NCI-H82 treated with DMSO at 0.1 percent for 48 hours (cell line): ENCODE results near the gene NT5C1B.

ENCODE experiments used
- DNase-seq: peaks from one replicate; lab custom pipeline; 2025; ENCODE audit not compliant: unreplicated experiment; lab: John Stamatoyannopoulos, UW

Gene NT5C1B

GRCh38 chr2:18551623-18552022, 37.7 kb downstream of the NT5C1B start:
- no peak for DNase-seq

DNA sequence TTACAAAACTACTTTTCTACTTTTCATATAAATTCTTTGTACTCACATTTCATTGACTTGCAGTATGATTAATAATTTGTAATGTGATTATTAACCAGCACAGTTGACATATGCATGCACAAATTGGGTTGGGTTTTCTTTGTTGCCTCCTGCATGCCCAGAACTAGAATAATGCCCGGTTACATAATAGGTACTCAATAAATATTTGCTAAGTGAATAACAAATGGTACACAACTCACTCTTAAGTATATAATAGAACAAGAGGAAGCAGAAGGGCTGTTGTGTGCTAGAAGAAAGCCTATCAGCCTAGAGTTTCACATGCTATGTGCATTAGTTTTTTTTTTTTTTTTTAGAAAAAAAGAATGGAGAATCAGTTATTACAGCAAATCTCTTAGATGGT, 38.2 kb downstream of the NT5C1B start:
- DNase-seq: no peak

- DNase-seq: no peak
These were observed 38.9 kb downstream of the NT5C1B start for GRCh38 chr2:18550433-18550832.

GRCh38 chr2:18549083-18549482, 40.3 kb downstream of the NT5C1B start:
- DNase-seq: no peak

DNA sequence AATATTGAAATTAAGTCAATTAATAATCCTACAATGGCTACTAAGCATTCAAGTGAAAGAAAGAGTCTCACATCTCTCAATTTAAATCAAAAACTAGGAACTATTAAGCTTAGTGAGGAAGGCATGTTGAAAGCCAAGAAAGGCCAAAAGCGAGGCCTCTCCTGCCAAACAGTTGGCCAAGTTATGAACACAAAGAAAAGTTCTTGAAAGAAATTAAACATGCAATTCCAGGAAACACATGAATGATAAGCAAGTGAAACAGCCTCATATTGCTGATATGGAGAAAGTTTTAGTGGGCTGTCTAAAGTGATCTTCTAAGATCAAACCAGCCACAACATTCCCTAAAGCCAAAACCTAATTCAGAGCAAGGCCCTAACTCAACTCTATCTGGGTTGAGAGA, 40.7 kb downstream of the NT5C1B start:
- DNase-seq: no peak

- peak; percentile 95 for DNase-seq
These were observed 42.8 kb downstream of the NT5C1B start for GRCh38 chr2:18546567-18546966.

DNA sequence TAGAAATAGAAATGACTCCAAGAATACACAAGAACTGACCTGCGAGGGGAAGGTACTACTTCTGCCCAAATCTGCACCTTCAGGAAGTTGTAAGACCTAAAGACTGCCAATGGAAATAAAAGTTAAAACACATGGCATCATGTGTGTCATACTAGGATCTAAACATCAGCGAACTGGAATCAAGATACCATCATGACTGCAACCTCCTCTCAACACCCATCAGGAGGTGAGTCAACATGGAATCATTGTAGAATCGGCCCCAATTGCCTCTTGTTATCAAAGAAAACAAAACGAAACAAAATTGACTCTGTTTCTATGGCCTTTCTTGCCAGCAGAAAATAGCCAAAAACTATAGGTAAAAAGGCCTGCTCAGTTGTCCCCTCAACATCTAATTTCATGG, 44.0 kb downstream of the NT5C1B start:
- no peak for DNase-seq

DNA sequence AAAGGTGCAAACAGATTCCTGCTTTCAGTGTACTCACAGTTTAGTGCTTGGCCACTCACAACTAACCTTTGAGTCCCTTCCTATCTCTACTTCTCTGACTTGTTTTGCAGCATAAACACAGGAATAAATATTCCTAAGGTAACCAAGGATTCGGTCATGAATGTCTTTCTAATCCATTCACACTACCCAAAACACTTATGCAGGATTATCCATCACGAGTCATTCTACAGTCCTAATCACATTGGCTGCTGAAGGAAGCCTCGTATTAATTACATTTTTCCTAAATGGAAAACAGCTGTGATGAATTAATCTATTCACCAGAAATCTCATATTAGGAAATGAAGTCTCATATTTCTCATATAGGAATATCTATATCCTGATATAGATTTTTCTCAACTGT, 45.2 kb downstream of the NT5C1B start:
- DNase-seq: peak; percentile 18

DNA sequence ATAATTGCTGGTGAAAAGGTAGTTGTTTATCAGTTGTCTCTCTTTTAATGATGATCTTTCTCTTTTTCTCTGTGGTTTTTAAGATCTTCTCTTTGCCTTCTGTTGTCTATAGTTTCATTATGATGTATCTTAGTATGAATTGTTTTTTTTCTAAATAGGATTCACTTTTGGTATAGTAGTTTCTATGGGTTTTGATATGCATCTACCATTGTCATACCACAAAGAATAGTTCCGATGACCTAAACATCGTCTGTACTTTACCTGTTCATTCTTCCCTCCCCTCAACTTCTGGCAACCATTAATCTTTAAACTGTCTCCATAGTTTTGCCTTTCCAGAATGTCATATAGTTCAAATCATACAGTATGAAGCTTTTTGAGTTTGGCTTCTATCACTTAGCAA, 48.5 kb downstream of the NT5C1B start:
- no peak for DNase-seq

- DNase-seq: no peak
These were observed 52.7 kb downstream of the NT5C1B start for GRCh38 chr2:18536697-18537096.

GRCh38 chr2:18536100-18536499, 53.3 kb downstream of the NT5C1B start:
- no peak for DNase-seq

DNA sequence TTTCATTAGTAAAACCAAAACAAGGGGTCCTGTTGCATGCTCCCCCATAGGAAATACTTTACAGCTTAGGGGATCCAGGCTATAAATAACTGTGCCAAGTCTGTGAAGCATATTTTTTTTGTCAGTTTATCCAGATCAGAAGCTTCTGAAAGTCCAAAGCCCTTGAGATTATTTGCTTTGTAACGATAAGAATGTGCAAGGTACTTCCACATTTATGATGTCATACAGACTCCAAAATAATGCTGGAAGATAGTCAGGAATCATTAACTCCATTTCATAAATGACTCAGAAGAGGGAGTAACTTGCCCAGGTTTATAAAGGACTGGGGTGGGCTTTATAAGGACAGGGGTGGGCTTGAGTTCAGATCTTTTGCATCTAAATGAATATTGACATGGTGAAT, 58.2 kb downstream of the NT5C1B start:
- no peak for DNase-seq

- no peak for DNase-seq
These were observed 61.5 kb downstream of the NT5C1B start for GRCh38 chr2:18527822-18528221.

- no peak for DNase-seq
These were observed 62.0 kb downstream of the NT5C1B start for GRCh38 chr2:18527326-18527725.

DNA sequence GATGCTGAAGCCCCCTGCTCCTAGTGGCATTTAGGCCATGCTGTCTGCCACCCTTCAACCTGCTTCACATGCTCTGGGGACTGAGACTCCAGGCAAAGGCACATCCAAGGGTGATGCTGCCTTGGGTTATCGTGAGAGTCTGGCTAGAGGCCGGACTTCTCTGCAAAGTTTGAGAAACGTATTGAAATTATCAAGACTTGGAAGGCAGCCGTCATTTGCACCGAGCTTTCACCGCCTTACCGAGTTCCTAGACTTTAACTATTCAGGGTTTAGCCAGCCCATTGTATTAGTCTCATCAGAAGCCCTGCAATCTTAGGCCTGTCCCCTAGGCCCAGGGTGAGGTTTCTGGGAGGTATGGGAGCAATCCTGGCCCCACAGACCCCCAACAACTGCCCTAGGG, 62.9 kb downstream of the NT5C1B start:
- DNase-seq: no peak

GRCh38 chr2:18525852-18526251, 63.5 kb downstream of the NT5C1B start:
- DNase-seq: no peak

DNA sequence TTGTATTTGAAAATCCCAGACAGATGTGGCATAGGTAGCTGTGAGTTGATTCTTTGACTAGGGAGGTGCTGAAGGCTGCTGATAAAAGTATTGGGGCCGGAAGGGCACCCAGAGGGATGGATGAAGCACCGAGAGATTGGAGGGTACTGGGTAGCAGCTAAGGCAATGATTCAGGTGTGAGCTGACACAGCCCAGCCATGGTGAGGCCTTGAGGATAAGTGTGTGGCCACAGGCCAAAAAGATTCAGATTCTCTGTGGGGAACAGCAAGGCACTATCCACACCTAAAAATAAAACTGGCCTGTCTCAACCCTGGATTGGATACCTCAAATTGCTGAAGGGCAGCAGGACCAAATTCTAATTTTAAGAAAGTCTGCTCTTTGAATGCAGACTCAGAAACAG, 64.1 kb downstream of the NT5C1B start:
- DNase-seq: no peak

- no peak for DNase-seq
These were observed 66.8 kb downstream of the NT5C1B start for GRCh38 chr2:18522484-18523146.

DNA sequence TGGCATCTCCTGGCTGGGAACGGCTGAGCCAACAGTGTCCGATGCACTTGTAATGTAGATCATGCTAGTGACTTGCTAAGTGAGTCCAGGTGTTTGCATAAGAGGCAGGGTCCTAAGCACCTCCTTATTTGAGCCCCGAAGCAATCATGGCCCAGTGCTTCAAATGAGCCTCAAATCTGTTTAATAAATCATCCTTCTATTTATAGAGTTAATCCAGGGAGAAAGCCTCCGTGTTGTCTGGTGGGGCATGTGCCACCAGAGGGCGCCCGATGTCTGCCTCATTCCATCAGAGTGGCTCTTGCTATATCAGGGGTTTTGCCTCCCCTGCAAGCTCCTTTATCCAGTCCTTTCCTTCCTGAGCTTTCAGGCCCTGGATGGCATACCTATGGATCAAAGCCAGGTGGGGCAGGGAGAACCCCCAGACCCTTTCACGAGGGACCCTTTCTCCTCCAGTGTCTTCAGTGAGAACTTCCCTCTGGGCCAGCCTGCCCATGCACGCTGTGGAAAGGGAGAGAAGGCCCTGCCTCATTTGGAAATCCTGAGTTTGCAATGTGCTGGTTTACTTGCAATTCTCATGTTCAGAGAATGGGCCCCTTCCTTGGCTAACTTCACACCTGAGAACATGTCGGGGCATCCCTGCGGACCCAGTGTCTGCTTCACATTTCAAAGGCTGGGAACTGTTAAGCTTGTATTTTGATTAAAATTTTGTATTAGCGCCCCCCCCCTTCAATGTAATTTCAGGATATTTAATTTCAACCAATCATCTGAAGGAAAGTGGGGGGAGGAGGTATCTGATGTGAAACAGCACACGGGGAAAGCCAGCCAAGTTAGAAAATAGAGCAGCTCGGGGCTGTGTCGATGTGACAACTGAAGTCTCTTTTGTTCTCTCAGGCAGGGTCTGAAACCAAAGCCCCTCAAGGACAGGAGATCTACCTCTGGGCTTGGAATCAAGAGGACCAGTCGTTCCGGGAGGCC, 68.6 kb downstream of the NT5C1B start:
- DNase-seq: peak; percentile 79

DNA sequence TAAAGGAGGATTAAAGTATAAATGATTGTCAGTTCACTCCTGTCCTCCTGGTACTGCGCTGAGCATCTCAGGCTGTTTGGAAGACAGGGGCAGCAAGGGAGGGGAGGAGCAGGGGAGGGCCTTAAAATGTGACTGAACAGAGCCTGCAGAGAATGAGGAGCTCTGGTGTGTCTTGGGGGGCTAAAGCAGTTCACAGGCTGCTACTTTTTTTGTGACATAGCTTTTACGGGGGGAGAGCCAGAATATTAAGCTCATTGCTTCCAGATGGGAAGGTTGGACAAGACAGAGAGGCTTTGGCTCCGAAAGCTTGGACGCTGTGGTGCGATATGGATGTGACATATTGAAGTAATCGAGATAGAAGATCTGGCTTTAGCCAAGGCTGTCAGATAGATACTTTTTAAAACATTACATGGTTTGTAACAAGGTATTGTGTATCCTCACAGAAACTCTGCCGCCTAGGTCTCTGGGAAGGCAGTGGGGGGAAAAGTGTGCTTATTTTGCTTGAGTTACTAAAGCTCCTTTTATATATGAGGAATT, 69.4 kb downstream of the NT5C1B start:
- DNase-seq: no peak

DNA sequence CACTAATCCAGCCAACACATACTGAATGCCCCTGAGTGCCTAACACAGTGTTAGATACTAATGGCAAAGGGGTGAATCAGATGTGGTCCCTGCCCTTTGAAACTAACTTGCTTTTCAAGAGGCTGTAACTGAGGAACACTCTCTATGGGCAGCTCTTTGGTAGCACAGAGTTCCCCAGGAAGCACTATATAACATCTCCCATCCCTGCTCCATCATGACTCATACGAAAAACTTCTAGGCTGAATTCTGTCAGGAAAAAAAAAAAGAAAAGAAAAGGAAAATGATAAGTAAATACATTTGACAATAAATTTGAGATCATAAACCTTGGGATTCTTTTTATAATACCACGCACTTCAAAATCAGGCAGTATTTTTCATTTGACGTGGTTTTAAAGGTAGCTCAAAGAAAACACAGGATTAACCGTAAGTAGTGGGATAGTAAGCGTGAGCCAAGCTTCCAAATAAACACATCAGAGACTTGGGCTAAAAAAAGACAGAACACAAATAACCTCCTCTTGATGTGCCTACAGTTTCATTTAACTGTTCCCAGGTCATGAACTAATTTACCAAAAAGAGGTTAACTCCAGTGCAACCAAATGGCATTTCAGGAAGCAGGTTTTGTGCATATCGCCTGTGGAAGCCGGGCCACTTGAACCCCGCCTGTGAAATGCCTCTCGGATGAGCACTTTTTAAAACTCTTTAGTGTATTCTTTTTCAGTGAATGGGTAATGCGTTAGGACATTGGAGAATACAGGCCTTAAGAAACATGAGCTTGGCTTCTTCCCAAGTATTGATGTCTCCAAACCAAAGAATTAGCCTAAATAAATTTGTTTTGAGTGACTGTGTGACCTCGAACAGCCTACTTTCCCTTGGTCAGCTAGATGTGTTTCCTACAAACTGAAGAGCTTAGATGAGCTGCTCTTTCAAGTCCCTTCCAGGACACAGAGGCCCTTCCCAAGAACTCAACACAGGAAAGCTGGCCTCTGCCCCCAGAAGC, 71.0 kb downstream of the NT5C1B start:
- DNase-seq: no peak
